Adrenal gland (tissue), 5 donors: ENCODE measurements around the gene CSKMT.

Experiments
- CTCF ChIP-seq, 6 experiments: fragments of 450-650 bp in 4 of 6; fragments of 200-600 bp in 2 of 6; sonication (generic) in 1 of 6; IDR thresholded peaks; 1 replicate in 5 of 6; 2 replicates in 1 of 6; pipeline versions ENCODE4 v1.5.1 to v1.8.0; 2016 to 2021; ENCODE audit warnings: antibody characterized with exemption in 6 of 6, mild to moderate bottlenecking in 2 of 6, moderate library complexity in 1 of 6
- POLR2A ChIP-seq, 2 donors: fragments of 450-650 bp; IDR thresholded peaks; one replicate each; pipeline ENCODE4 v1.6.1; 2017; ENCODE audit warnings: antibody characterized with exemption in 2 of 2, mild to moderate bottlenecking in 2 of 2, moderate library complexity in 1 of 2
- donor health status: DM: no; HTN: no; CAD: no.

GRCh38 chr11:62622476-62623089 lies 42.5 kb upstream of the CSKMT start:
- TF ChIP-seq CTCF (IDR thresholded peaks at IDR 0.05) (no peak), POLR2A (IDR thresholded peaks at IDR 0.05) (no peak)
